Umbilical cord (tissue), 2 donors: ENCODE data around the gene NUSAP1. TPM values are rescaled to one million over a fixed set of nuclear protein-coding genes. Genes with fewer than 3 reads are reported as not detected.
"Not testable (repeated sequence)": the region's sequence is repeated elsewhere in the genome, so short reads cannot be mapped to it uniquely, and the experiment has no call there.

Experiments
- DNase-seq: peaks from one replicate; pipeline ENCODE4 v3.0.0-alpha.2; 2015; ENCODE audit warnings: low spot score
- total RNA-seq: library from RNA; depleted of rRNA; stranded (reverse); fragments of >200 nt; gene quantifications from one replicate; pipeline ENCODE4 v1.2.3, GENCODE V29; 2014; ENCODE audit warnings: low replicate concordance; ENCODE audit not compliant: insufficient read depth

The NUSAP1 gene, protein sequence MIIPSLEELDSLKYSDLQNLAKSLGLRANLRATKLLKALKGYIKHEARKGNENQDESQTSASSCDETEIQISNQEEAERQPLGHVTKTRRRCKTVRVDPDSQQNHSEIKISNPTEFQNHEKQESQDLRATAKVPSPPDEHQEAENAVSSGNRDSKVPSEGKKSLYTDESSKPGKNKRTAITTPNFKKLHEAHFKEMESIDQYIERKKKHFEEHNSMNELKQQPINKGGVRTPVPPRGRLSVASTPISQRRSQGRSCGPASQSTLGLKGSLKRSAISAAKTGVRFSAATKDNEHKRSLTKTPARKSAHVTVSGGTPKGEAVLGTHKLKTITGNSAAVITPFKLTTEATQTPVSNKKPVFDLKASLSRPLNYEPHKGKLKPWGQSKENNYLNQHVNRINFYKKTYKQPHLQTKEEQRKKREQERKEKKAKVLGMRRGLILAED
- 15.9 TPM for total RNA-seq

DNA sequence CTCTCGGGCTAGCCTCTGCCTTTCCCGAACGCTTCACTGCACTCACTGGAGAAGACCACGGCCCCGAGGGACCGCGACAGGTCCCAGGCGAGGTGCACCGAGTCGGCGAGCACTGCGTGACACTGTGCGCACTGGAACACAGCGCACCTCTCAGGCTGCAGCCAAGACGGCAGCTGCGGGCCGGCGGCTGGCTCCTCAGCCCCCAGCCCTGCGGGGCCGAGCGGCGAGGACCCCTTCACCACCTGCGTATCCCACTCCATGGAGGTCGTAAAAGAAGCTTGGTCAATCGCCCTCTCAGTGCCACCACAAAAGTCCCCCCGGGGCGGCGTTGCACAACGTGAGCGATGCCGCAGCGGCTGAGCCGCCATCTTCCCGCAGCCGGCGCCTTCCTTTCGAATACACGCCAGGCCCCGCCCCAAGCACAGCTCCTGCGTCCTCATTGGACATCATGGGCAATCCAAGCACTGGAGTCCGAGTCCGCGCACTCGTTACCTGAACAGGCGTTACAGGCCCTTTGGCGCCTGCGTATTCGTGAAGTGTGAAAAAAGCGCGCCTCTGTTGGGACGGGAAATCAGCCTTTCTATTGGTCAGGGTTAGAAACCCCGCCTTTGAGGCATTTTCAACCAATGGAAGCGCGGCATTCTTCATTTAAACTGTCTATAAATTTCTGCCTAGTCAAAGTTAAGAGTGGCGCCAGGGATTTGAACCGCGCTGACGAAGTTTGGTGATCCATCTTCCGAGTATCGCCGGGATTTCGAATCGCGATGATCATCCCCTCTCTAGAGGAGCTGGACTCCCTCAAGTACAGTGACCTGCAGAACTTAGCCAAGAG is at the start of gene NUSAP1, which contains the start of gene OIP5:
NUSAP1 (plus strand) TSS at position 688 of the 832 bp plus-strand sequence; CDS start at position 765, 77 bp downstream.
OIP5 (minus strand) TSS at position 398 of the 832 bp plus-strand sequence; CDS start at position 368, 30 bp downstream.
- peak; percentile 100 for DNase-seq

- DNase-seq = not testable (repeated sequence)
These were observed 49.6 kb upstream of the NUSAP1 start for GRCh38 chr15:41282980-41283652.

DNA sequence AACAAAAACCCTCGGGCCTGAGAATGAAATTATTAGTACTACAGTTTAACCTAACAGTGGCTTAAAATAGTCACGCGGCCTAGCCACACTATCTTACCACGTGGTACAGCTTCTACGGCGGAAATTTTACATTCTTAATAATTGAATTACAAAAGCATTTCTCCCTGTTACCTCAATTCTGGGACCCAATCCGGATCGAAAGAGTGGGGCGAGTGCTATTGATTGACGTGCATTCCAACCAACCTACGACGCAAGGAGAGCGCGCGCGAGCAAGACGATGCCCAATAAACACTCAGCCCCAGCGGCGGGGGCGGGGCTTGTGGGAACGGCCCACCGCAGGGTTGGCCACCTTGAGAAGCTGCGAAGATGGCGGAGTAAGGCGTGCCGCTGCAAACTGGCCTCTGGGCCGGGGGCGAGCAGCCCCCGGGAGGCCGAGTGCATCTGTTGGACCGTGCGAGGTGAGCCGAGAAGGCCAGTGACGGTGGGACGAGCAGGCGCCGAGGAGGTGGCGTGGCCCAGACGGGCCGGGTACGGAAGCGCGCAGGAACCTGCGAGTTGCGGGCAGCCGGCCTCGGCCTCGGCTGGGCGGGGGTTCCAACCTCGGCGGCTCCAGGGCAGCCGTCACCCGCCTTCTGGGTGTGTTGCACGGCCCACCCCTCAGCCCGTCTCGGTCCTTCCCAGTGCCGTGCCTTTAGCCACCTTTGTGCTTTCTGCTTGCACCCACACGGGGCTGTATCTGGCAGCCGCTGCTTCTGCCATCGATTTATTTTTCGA is 48.8 kb upstream of the NUSAP1 start:
- peak; percentile 99 for DNase-seq

GRCh38 chr15:41284427-41285177 is 48.1 kb upstream of the NUSAP1 start:
- peak; percentile 18 for DNase-seq

DNA sequence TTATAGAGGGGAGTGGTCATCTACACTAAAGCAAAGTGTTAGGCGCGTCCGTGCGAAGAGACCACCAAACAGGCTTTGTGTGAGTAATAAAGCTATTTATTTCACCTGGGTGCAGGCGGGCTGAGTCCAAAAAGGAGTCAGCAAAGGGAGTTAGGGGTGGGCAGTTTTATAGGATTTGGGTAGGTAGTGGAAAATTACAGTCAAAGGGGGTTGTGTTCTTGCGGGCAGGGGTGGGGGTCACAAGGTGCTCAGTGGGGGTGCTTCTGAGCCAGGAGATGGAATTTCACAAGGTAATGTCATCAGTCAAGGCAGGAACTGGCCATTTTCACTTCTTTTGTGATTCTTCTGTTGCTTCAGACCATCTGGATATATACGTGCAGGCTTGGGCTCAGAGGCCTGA is 47.4 kb upstream of the NUSAP1 start:
- DNase-seq = no peak

GRCh38 chr15:41286665-41287333 is 45.9 kb upstream of the NUSAP1 start:
- DNase-seq = no peak

DNA sequence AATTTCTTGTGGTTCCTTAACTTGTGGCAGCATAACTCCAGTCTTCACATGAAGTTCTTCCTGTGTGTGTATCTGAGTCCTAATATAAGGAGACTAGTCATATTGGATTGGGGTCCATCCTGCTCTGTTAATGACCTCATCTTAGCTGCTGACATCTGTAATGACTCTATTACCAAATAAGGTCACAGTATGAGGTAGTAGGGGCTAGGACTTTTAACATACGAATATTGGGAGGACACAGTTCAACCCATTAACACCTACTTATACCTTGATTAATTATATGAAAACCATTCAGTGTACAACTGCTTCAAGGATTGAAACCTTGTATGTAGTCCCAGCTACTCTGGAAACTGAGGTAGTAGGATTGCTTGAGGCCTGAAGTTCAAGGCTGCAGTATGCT is 44.2 kb upstream of the NUSAP1 start:
- DNase-seq = no peak

GRCh38 chr15:41289953-41290352 is 42.7 kb upstream of the NUSAP1 start:
- DNase-seq = no peak

GRCh38 chr15:41291065-41291631 is 41.5 kb upstream of the NUSAP1 start:
- DNase-seq = peak; percentile 14

- no peak for DNase-seq
These were observed 40.2 kb upstream of the NUSAP1 start for GRCh38 chr15:41292521-41292920.

GRCh38 chr15:41301139-41301538 is 31.5 kb upstream of the NUSAP1 start:
- DNase-seq = not testable (repeated sequence)

- no peak for DNase-seq
These were observed 31.1 kb upstream of the NUSAP1 start for GRCh38 chr15:41301587-41301986.

GRCh38 chr15:41304149-41304770 is 28.4 kb upstream of the NUSAP1 start:
- no peak for DNase-seq

GRCh38 chr15:41307679-41308078 is 25.0 kb upstream of the NUSAP1 start:
- DNase-seq = no peak

- DNase-seq = no peak
These were observed 23.3 kb upstream of the NUSAP1 start for GRCh38 chr15:41309226-41309905.

- not testable (repeated sequence) for DNase-seq
These were observed 11.8 kb upstream of the NUSAP1 start for GRCh38 chr15:41320805-41321330.

DNA sequence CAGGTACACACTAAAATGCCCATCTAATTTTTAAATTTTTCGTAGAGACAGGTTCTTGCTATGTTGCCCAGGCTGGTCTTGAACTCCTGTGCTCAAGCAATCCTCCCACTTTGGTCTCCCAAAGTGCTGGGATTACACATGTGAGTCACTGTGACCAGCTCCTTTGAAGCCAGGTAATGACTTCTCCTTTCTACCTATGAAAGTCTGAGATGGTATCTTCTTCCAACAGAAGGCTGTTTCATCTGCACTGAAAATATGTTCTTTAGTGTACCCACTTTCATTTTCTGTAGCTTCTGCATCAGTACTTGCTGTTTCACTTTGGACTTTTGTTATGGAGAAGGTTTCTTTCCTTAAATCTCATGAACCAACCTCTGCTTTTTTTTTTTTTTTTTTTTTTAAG is 9.1 kb upstream of the NUSAP1 start:
- no peak for DNase-seq

DNA sequence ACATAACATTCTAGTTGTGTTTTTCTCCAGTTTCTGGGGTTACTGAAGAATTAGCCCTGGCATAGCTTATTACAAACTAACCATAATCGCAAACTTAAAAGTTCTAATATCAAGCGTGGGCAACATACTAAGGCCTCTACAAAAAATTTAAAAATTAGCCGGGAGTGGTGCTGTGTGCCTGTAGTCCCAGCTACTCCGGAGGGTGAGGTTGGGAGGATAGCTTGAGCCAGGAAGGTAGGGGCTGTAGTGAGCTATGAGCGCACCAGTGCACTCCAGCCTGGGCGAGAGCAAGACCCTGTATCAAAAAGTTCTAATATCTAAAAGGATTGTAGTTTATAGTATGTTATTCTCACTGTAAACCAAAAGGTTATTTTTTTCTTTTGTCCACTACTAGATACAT is 1.4 kb upstream of the NUSAP1 start:
- DNase-seq = no peak
